Activated T-cell treated with anti-CD3 and anti-CD28 coated beads, Interleukin-2, amount 50 U/mL, for 4 hours (primary cell): Measurements from ENCODE around the gene DRD3. TPM values are rescaled to one million over a fixed set of nuclear protein-coding genes. Genes with fewer than 3 reads are reported as not detected.

Experiments used
- ATAC-seq, 2 donors: fragments of 200-7000 bp; cut with Tn5 transposase; one replicate each; pipeline ENCODE4 v1.10.0; 2021
- DNase-seq: peaks from one replicate; pipeline ENCODE4 v3.0.0-alpha.2; 2020
- H3K27me3 Mint-ChIP-seq: one replicate; pipeline ENCODE4 v1.8.0; 2021; ENCODE audit warnings: low read depth, mixed read lengths
- H3K36me3 Mint-ChIP-seq: one replicate; pipeline ENCODE4 v1.8.0; 2022; ENCODE audit warnings: mixed read lengths; ENCODE audit not compliant: insufficient read depth
- H3K4me1 Mint-ChIP-seq: one replicate; pipeline ENCODE4 v1.8.0; 2021; ENCODE audit warnings: low read depth, mixed read lengths
- H3K4me3 Mint-ChIP-seq: one replicate; pipeline ENCODE4 v1.8.0; 2021; ENCODE audit warnings: mild to moderate bottlenecking, moderate library complexity, mixed read lengths
- H3K9me3 Mint-ChIP-seq: one replicate; pipeline ENCODE4 v1.8.0; 2021; ENCODE audit warnings: mixed read lengths
- total RNA-seq, 3 donors: library from RNA; stranded (reverse); gene quantifications; one replicate each; pipeline ENCODE4 v1.2.1, GENCODE V29; 2021

Gene DRD3
- total RNA-seq, 3 donors from 2014 or later: not detected

- no peaks in the 10 kb centered on the region for H3K27me3 Mint-ChIP-seq
- no peak for ATAC-seq
- H3K9me3 Mint-ChIP-seq: no peaks in the 10 kb centered on the region
- peaks cover 2% of the 10 kb centered on the region for H3K36me3 Mint-ChIP-seq
- peaks cover 13% of the 10 kb centered on the region for H3K4me1 Mint-ChIP-seq
- DNase-seq: peak; percentile 15
- no peak overlapping the region for H3K4me3 Mint-ChIP-seq
Observed at GRCh38 chr3:114155370-114155821, 23.5 kb downstream of the DRD3 start.

- no peak overlapping the region for H3K4me3 Mint-ChIP-seq
- no peaks in the 10 kb centered on the region for H3K27me3 Mint-ChIP-seq
- ATAC-seq: no peak
- H3K4me1 Mint-ChIP-seq: peaks cover 13% of the 10 kb centered on the region
- H3K9me3 Mint-ChIP-seq: no peaks in the 10 kb centered on the region
- peaks cover 2% of the 10 kb centered on the region for H3K36me3 Mint-ChIP-seq
- no peak for DNase-seq
Observed at GRCh38 chr3:114154321-114154821, 24.5 kb downstream of the DRD3 start.

- Mint-ChIP-seq H3K4me1 (peaks cover 13% of the 10 kb centered on the region), H3K9me3 (no peaks in the 10 kb centered on the region), H3K36me3 (peaks cover 2% of the 10 kb centered on the region), H3K4me3 (peak overlapping the region; percentile 37), H3K27me3 (no peaks in the 10 kb centered on the region)
- ATAC-seq (peak; percentile 90 to 94), DNase-seq (peak; percentile 85)
Observed at GRCh38 chr3:114152519-114153151, 26.2 kb downstream of the DRD3 start.

GRCh38 chr3:114151091-114151490, 27.8 kb downstream of the DRD3 start:
- peaks cover 13% of the 10 kb centered on the region for H3K4me1 Mint-ChIP-seq
- no peak for ATAC-seq
- DNase-seq: no peak
- H3K9me3 Mint-ChIP-seq: no peaks in the 10 kb centered on the region
- H3K4me3 Mint-ChIP-seq: no peak overlapping the region
- H3K27me3 Mint-ChIP-seq: no peaks in the 10 kb centered on the region
- H3K36me3 Mint-ChIP-seq: no peaks in the 10 kb centered on the region

GRCh38 chr3:114147251-114147650, 31.6 kb downstream of the DRD3 start:
- H3K27me3 Mint-ChIP-seq: no peaks in the 10 kb centered on the region
- no peak for DNase-seq
- no peaks in the 10 kb centered on the region for H3K36me3 Mint-ChIP-seq
- no peak overlapping the region for H3K4me3 Mint-ChIP-seq
- no peaks in the 10 kb centered on the region for H3K9me3 Mint-ChIP-seq
- ATAC-seq: no peak
- H3K4me1 Mint-ChIP-seq: peaks cover 6% of the 10 kb centered on the region

GRCh38 chr3:114144909-114145688, 33.8 kb downstream of the DRD3 start:
- H3K4me1 Mint-ChIP-seq: peaks cover 4% of the 10 kb centered on the region
- no peaks in the 10 kb centered on the region for H3K27me3 Mint-ChIP-seq
- ATAC-seq (peak; percentile 79 to 93), DNase-seq (no peak)
- no peaks in the 10 kb centered on the region for H3K36me3 Mint-ChIP-seq
- no peak overlapping the region for H3K4me3 Mint-ChIP-seq
- no peaks in the 10 kb centered on the region for H3K9me3 Mint-ChIP-seq

- ATAC-seq (no peak), DNase-seq (no peak)
- Mint-ChIP-seq H3K27me3 (no peaks in the 10 kb centered on the region), H3K4me1 (peaks cover 4% of the 10 kb centered on the region), H3K36me3 (no peaks in the 10 kb centered on the region), H3K4me3 (no peak overlapping the region), H3K9me3 (no peaks in the 10 kb centered on the region)
Observed at GRCh38 chr3:114143817-114144216, 35.0 kb downstream of the DRD3 start.

GRCh38 chr3:114139836-114140235, 39.0 kb downstream of the DRD3 start:
- Mint-ChIP-seq H3K4me3 (no peak overlapping the region), H3K4me1 (peaks cover 3% of the 10 kb centered on the region), H3K27me3 (no peaks in the 10 kb centered on the region), H3K36me3 (no peaks in the 10 kb centered on the region), H3K9me3 (no peaks in the 10 kb centered on the region)
- DNase-seq (no peak), ATAC-seq (no peak)

- ATAC-seq: no peak
- no peaks in the 10 kb centered on the region for H3K27me3 Mint-ChIP-seq
Observed at GRCh38 chr3:114133947-114134346, 44.9 kb downstream of the DRD3 start.

GRCh38 chr3:114132500-114132899, 46.4 kb downstream of the DRD3 start:
- no peak overlapping the region for H3K4me3 Mint-ChIP-seq
- H3K27me3 Mint-ChIP-seq: no peaks in the 10 kb centered on the region
- DNase-seq (no peak), ATAC-seq (no peak)
- no peaks in the 10 kb centered on the region for H3K36me3 Mint-ChIP-seq
- no peaks in the 10 kb centered on the region for H3K4me1 Mint-ChIP-seq
- H3K9me3 Mint-ChIP-seq: no peaks in the 10 kb centered on the region

More at GRCh38 chr3:114133947-114134346, 44.9 kb downstream of the DRD3 start:
- H3K4me1 Mint-ChIP-seq: no peaks in the 10 kb centered on the region
- H3K9me3 Mint-ChIP-seq: no peaks in the 10 kb centered on the region
- H3K4me3 Mint-ChIP-seq: no peak overlapping the region
- no peak for DNase-seq
- no peaks in the 10 kb centered on the region for H3K36me3 Mint-ChIP-seq

- ATAC-seq: no peak
- no peaks in the 10 kb centered on the region for H3K36me3 Mint-ChIP-seq
- no peaks in the 10 kb centered on the region for H3K4me1 Mint-ChIP-seq
- no peak overlapping the region for H3K4me3 Mint-ChIP-seq
- DNase-seq: no peak
- peaks cover under 1% of the 10 kb centered on the region for H3K27me3 Mint-ChIP-seq
- H3K9me3 Mint-ChIP-seq: no peaks in the 10 kb centered on the region
Observed at GRCh38 chr3:114128826-114129225, 50.0 kb downstream of the DRD3 start.

GRCh38 chr3:114128231-114128630, 50.6 kb downstream of the DRD3 start:
- DNase-seq (no peak), ATAC-seq (peak; percentile 71 to 74)
- no peak overlapping the region for H3K4me3 Mint-ChIP-seq
- H3K9me3 Mint-ChIP-seq: no peaks in the 10 kb centered on the region
- peaks cover 7% of the 10 kb centered on the region for H3K27me3 Mint-ChIP-seq
- H3K36me3 Mint-ChIP-seq: no peaks in the 10 kb centered on the region
- no peaks in the 10 kb centered on the region for H3K4me1 Mint-ChIP-seq

GRCh38 chr3:114127517-114127916, 51.3 kb downstream of the DRD3 start:
- Mint-ChIP-seq H3K9me3 (no peaks in the 10 kb centered on the region), H3K27me3 (peaks cover 9% of the 10 kb centered on the region), H3K4me1 (no peaks in the 10 kb centered on the region), H3K36me3 (no peaks in the 10 kb centered on the region), H3K4me3 (no peak overlapping the region)
- ATAC-seq (no peak), DNase-seq (no peak)

GRCh38 chr3:114126461-114126860, 52.4 kb downstream of the DRD3 start:
- Mint-ChIP-seq H3K4me3 (no peak overlapping the region), H3K9me3 (no peaks in the 10 kb centered on the region)
- ATAC-seq: no peak

More at GRCh38 chr3:114126461-114126860, 52.4 kb downstream of the DRD3 start:
- no peak for DNase-seq
- Mint-ChIP-seq H3K36me3 (no peaks in the 10 kb centered on the region), H3K27me3 (peaks cover 9% of the 10 kb centered on the region), H3K4me1 (no peaks in the 10 kb centered on the region)
